ENCODE results near the gene NEK6. TPM values are rescaled to one million over a fixed set of nuclear protein-coding genes. Genes with fewer than 3 reads are reported as not detected.

NEK6 gene
- total RNA-seq, 4 donors from 2014 or later = 25.3 to 53.1 (median 43.3) TPM

GRCh38 chr9:124261736-124262648 lies 4.2 kb downstream of the NEK6 start:
- no peak for DNase-seq (ENCODE audit: low spot score in 2 of 2)
- H3K9me3 ChIP-seq = no peaks in the 10 kb centered on the region
- no peaks in the 10 kb centered on the region for H3K27me3 ChIP-seq
- H3K4me3 ChIP-seq = peak overlapping the region in 2 of 4 donors; percentile 11 to 19
- TF ChIP-seq CTCF (IDR thresholded peaks at IDR 0.05) = no peak
- no peak for TF ChIP-seq POLR2A (IDR thresholded peaks at IDR 0.05)
- H3K4me1 ChIP-seq = peaks cover 0 to 89% (median 69%) of the 10 kb centered on the region in 4 donors
- 33 to 39% methylated on average over 13 of the region's 13 CpGs for WGBS, 2 donors
- no peaks in the 10 kb centered on the region for H3K36me3 ChIP-seq
- peak overlapping the region; percentile 82 to 98 (median 92) for H3K27ac ChIP-seq

- Histone ChIP-seq H3K27me3 (no peaks in the 10 kb centered on the region), H3K9me3 (no peaks in the 10 kb centered on the region), H3K4me1 (peaks cover 0 to 89% (median 74%) of the 10 kb centered on the region in 4 donors), H3K36me3 (no peaks in the 10 kb centered on the region), H3K4me3 (peak overlapping the region in 1 of 4 donors; percentile 11), H3K27ac (peak overlapping the region; percentile 82 to 98 (median 92))
- TF ChIP-seq CTCF (IDR thresholded peaks at IDR 0.05) = no peak
- TF ChIP-seq EP300 (IDR thresholded peaks at IDR 0.05) = no peak
- no peak for TF ChIP-seq POLR2A (IDR thresholded peaks at IDR 0.05)
- 45 to 47% methylated on average over 5 of the region's 5 CpGs for WGBS, 2 donors
- DNase-seq (ENCODE audit: low spot score in 2 of 2) = no peak
Observed at GRCh38 chr9:124262649-124262972, 4.9 kb downstream of the NEK6 start.

DNA sequence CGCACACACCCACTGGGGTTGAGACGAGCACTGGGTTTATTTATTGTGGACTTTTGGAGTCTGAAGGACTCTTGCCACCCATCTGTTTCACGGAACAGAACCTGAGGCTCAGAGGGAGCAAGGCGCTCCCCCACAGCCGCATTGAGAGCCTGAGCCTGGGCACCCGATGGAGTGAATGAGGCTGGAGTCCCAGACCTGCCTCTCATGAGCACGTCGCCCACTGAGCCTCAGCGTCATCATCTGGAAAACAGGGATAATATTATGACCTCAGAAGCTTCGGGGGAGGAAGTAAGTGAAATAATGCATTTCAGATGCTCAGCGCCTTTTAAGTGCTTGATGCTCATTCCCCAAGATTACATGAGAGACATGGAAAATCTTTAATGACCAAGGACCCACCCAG lies 5.5 kb downstream of the NEK6 start:
- WGBS, 2 donors = 41 to 51% methylated on average over 11 of the region's 11 CpGs
- Histone ChIP-seq H3K4me3 (peak overlapping the region in 1 of 4 donors; percentile 11), H3K27ac (peak overlapping the region; percentile 82 to 98 (median 92)), H3K4me1 (peaks cover 0 to 95% (median 80%) of the 10 kb centered on the region in 4 donors), H3K27me3 (no peaks in the 10 kb centered on the region), H3K9me3 (no peaks in the 10 kb centered on the region), H3K36me3 (no peaks in the 10 kb centered on the region)
- TF ChIP-seq EP300 (IDR thresholded peaks at IDR 0.05) = peak in 1 of 2 donors; percentile 35
- no peak for TF ChIP-seq CTCF (IDR thresholded peaks at IDR 0.05)
- TF ChIP-seq POLR2A (IDR thresholded peaks at IDR 0.05) = peak in 1 of 2 donors; percentile 25
- no peak for DNase-seq (ENCODE audit: low spot score in 2 of 2)

DNA sequence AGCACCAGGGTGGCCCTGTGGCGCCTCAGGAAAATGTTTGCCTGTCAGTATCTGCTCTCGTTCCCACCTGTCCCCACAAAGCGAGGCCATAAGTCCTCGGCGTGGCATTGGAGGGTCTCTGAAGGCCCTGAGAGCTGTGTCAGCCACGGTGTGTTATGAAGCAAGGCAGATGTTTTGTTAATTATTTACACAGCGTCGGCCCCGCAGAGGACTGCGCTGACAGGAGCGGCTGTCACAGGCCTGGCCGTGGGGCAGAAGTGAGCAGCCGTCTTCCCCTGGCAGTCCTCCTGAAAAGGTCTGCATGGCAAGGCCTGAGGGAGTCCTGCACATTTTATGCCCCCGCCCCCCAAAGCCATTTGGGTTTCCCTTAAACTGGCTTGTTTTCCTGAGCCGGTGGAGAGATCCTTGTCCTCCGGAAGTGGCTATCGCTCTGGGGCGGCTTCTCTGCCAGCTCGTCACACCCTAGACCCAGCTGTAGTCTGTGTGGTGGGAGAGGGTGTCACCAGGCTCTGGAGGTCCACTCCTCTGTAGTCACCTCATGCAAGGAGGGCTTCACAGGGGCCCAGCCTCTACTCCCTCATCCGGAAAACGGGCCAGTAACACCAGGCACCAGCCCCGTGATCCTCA lies 6.2 kb downstream of the NEK6 start:
- H3K36me3 ChIP-seq = no peaks in the 10 kb centered on the region
- peaks cover 0 to 97% (median 86%) of the 10 kb centered on the region in 4 donors for H3K4me1 ChIP-seq
- WGBS, 2 donors = 34 to 45% methylated on average over 17 to 22 of the region's 22 CpGs
- peak overlapping the region in 1 of 4 donors; percentile 11 for H3K4me3 ChIP-seq
- no peaks in the 10 kb centered on the region for H3K27me3 ChIP-seq
- no peak for DNase-seq (ENCODE audit: low spot score in 2 of 2)
- H3K9me3 ChIP-seq = no peaks in the 10 kb centered on the region
- TF ChIP-seq POLR2A (IDR thresholded peaks at IDR 0.05) (no peak), EP300 (IDR thresholded peaks at IDR 0.05) (no peak), CTCF (IDR thresholded peaks at IDR 0.05) (no peak)
- peak overlapping the region; percentile 82 to 98 (median 92) for H3K27ac ChIP-seq

DNA sequence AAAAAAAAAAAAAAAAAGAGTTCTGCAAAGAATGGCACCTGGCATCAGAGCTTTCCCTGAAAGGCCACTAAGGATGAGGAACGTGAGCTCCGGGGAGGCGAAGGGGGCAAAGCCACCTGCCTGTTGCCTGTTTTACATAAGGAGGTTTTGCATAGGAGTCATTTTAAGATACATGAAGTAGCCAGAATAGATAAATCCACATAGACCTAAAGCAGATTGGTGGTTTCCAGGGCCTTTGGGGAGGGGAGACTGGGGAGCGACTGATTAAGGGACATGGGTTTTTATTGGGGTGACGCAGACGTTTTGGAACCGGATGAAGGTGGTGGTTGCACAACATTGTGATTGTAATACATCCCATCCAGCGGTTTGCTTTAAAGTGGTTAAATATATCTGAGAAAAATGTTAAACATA lies 7.1 kb downstream of the NEK6 start:
- Histone ChIP-seq H3K4me1 (peaks cover 0 to 100% (median 89%) of the 10 kb centered on the region in 4 donors), H3K27ac (peak overlapping the region; percentile 74 to 98 (median 92)), H3K36me3 (no peaks in the 10 kb centered on the region), H3K27me3 (no peaks in the 10 kb centered on the region), H3K4me3 (no peak overlapping the region), H3K9me3 (no peaks in the 10 kb centered on the region)
- no peak for DNase-seq (ENCODE audit: low spot score in 2 of 2)
- 68 to 83% methylated on average over 8 of the region's 8 CpGs for WGBS, 2 donors
- TF ChIP-seq CTCF (IDR thresholded peaks at IDR 0.05) = no peak
- no peak for TF ChIP-seq POLR2A (IDR thresholded peaks at IDR 0.05)
- no peak for TF ChIP-seq EP300 (IDR thresholded peaks at IDR 0.05)

Data from tibial nerve (tissue), 4 donors.